ENCODE results near the gene CACNB1.

CACNB1 gene

GRCh38 chr17:39218906-39219305, 21.4 kb upstream of the CACNB1 start:
- no peak for TF ChIP-seq CTCF (conservative IDR thresholded peaks at IDR 0.05)
- no peak for TF ChIP-seq ZFX (IDR thresholded peaks at IDR 0.05)

GRCh38 chr17:39217734-39218369, 20.4 kb upstream of the CACNB1 start:
- H3K27ac ChIP-seq: no peak overlapping the region
- TF ChIP-seq CTCF (conservative IDR thresholded peaks at IDR 0.05) (no peak), ZFX (IDR thresholded peaks at IDR 0.05) (no peak)

More at GRCh38 chr17:39218906-39219305, 21.4 kb upstream of the CACNB1 start:
- H3K27ac ChIP-seq: no peak overlapping the region

GRCh38 chr17:39213852-39214251, 16.4 kb upstream of the CACNB1 start:
- no peak overlapping the region for H3K27ac ChIP-seq
- TF ChIP-seq CTCF (conservative IDR thresholded peaks at IDR 0.05): no peak
- TF ChIP-seq ZFX (IDR thresholded peaks at IDR 0.05): no peak

- peak overlapping the region; percentile 37 for H3K27ac ChIP-seq
- TF ChIP-seq CTCF (conservative IDR thresholded peaks at IDR 0.05): no peak
- no peak for TF ChIP-seq ZFX (IDR thresholded peaks at IDR 0.05)
These were observed 15.5 kb upstream of the CACNB1 start for GRCh38 chr17:39212841-39213480.

GRCh38 chr17:39212195-39212810, 14.8 kb upstream of the CACNB1 start:
- TF ChIP-seq CTCF (conservative IDR thresholded peaks at IDR 0.05) (no peak), ZFX (IDR thresholded peaks at IDR 0.05) (no peak)
- peak overlapping the region; percentile 37 for H3K27ac ChIP-seq

- TF ChIP-seq CTCF (conservative IDR thresholded peaks at IDR 0.05) (no peak), ZFX (IDR thresholded peaks at IDR 0.05) (no peak)
- H3K27ac ChIP-seq: peak overlapping the region; percentile 69
These were observed 12.6 kb upstream of the CACNB1 start for GRCh38 chr17:39210093-39210434.
